ENCODE data around the gene TIGD7. TPM values are rescaled to one million over a fixed set of nuclear protein-coding genes. Genes with fewer than 3 reads are reported as not detected.

Gene TIGD7
- 1.4 and 1.8 TPM in 2 replicates for total RNA-seq

GRCh38 chr16:3305109-3306068 is at the start of gene TIGD7, which contains the start of gene ZNF75A:
Gene TIGD7, minus strand, starts transcription at chr16:3305430. Its CDS starts 4,816 bp downstream, at chr16:3300614.
Gene ZNF75A, plus strand, starts transcription at chr16:3305497. Its CDS starts 2,932 bp downstream, at chr16:3308429.

GRCh38 chr16:3282730-3283542 is 22.3 kb downstream of the TIGD7 start, which contains the start of gene ZNF263:
Gene ZNF263, plus strand, starts transcription at chr16:3283491. Its CDS starts 328 bp downstream, at chr16:3283819.

GRCh38 chr16:3256146-3256865 is 48.9 kb downstream of the TIGD7 start, which contains the start of gene MEFV:
Gene MEFV, minus strand, starts transcription at chr16:3256633. Its CDS starts 46 bp downstream, at chr16:3256587.

Other genes with a start within 250 kb of the TIGD7 start
- gene IL32, start 239.8 kb downstream of the TIGD7 start, total RNA-seq, result 128 and 172 TPM in 2 replicates
- not detected in 2 replicates for gene ZSCAN10, start 206.1 kb downstream of the TIGD7 start, total RNA-seq
- gene ZNF205, start 192.8 kb downstream of the TIGD7 start, total RNA-seq, result 15.8 and 25.9 TPM in 2 replicates
- gene ZNF213, start 170.4 kb downstream of the TIGD7 start, total RNA-seq, result 5.9 and 9.9 TPM in 2 replicates
- not detected in 2 replicates for gene OR1F1, start 117.2 kb downstream of the TIGD7 start, total RNA-seq
- 4.6 and 4.9 TPM in 2 replicates for gene ZNF200, start 70.3 kb downstream of the TIGD7 start, total RNA-seq
- not detected in 2 replicates for gene MEFV, start 48.8 kb downstream of the TIGD7 start, total RNA-seq
- gene ZNF263, start 21.9 kb downstream of the TIGD7 start, total RNA-seq, result 19.9 and 29.3 TPM in 2 replicates
- 9.0 and 11.2 TPM in 2 replicates for gene ZNF75A, start 67 bp upstream of the TIGD7 start, total RNA-seq
- gene OR2C1, start 50.5 kb upstream of the TIGD7 start, total RNA-seq, result not detected in 2 replicates
- 7.8 and 10.6 TPM in 2 replicates for gene ZSCAN32, start 95.6 kb upstream of the TIGD7 start, total RNA-seq
- 8.5 and 15.6 TPM in 2 replicates for gene ZNF174, start 95.8 kb upstream of the TIGD7 start, total RNA-seq
- 1.1 and 1.4 TPM in 2 replicates for gene ZNF597, start 138.1 kb upstream of the TIGD7 start, total RNA-seq
- 32.3 and 35.2 TPM in 2 replicates for gene NAA60, start 138.2 kb upstream of the TIGD7 start, total RNA-seq
- not detected in 2 replicates for gene C16orf90, start 190.1 kb upstream of the TIGD7 start, total RNA-seq
- 6.7 and 11.9 TPM in 2 replicates for gene CLUAP1, start 195.6 kb upstream of the TIGD7 start, total RNA-seq

Data from mesangial cell (primary cell).